Pancreas (tissue), 10 donors: ENCODE measurements around the gene RGS5. TPM values are rescaled to one million over a fixed set of nuclear protein-coding genes. Genes with fewer than 3 reads are reported as not detected.

Source experiments
- ATAC-seq, 4 donors: fragments of 200-7000 bp; cut with Tn5 transposase; one replicate each; pipeline versions ENCODE4 v1.8.0 to v1.9.1; 2020; ENCODE audit warnings: mild to moderate bottlenecking in 4 of 4, moderate library complexity in 4 of 4
- DNase-seq, 6 donors: peaks; one replicate each; pipeline ENCODE4 v3.0.0-alpha.2; 2020
- FAIRE-seq: peaks from 2 replicates; lab custom pipeline; 2012; peaks lifted over from hg19 to GRCh38; lab: Jason Lieb, UNC
- H3K27ac ChIP-seq, 4 donors: fragments of 200-600 bp; sonication (generic); 1 replicate in 3 of 4; 2 replicates in 1 of 4; pipeline versions ENCODE4 v1.5.0 to v1.8.0; 2020
- H3K27me3 ChIP-seq, 4 donors: fragments of 200-600 bp; one replicate each; pipeline ENCODE4 v1.8.0; 2021
- H3K36me3 ChIP-seq, 3 donors: fragments of 200-600 bp; sonication (generic) in 1 of 3; one replicate each; pipeline versions ENCODE4 v1.5.0 to v1.8.0; 2020 to 2021
- H3K4me1 ChIP-seq, 3 donors: fragments of 200-600 bp; one replicate each; pipeline ENCODE4 v1.8.0; 2021
- H3K4me3 ChIP-seq, 4 donors: fragments of 200-600 bp; sonication (generic) in 2 of 4; one replicate each; pipeline versions ENCODE4 v1.5.0 to v1.8.0; 2020 to 2021
- H3K9me3 ChIP-seq, 4 donors: fragments of 200-600 bp; one replicate each; pipeline ENCODE4 v1.8.0; 2021
- CTCF ChIP-seq, 4 donors: fragments of 200-600 bp; sonication (generic) in 3 of 4; IDR thresholded peaks; one replicate each; pipeline versions ENCODE4 v1.5.0 to v1.8.0; 2021; ENCODE audit warnings: antibody characterized with exemption in 4 of 4
- WGBS, 2 donors: extraction: QIAGEN DNeasy Blood & Tissue Kit; methylation state at CpG; one replicate each; pipeline ENCODE4 v1.1.7; 2013; 5-methylcytosine and 5-hydroxymethylcytosine counted together
- intact Hi-C, 3 donors: fragments of 100-400 bp; cut with DNase I; formaldehyde crosslinking; loops; one replicate each; pipeline versions ENCODE4 v1.11.1 to v1.14.2; 2022
- polyA plus RNA-seq, 2 donors: library from polyadenylated mRNA; stranded (reverse); fragments of 200-250 nt; gene quantifications; one replicate each; pipeline ENCODE4 v1.2.3, GENCODE V29; 2013
- total RNA-seq, 6 donors: library from RNA; stranded (reverse); fragmentation: NEBNext Ultra II Directional in 4 of 6; extraction: Animal tissue kit (Norgen Biotek cat#: 25700) in 4 of 6; gene quantifications; one replicate each; pipeline versions ENCODE4 v1.2.1 to v1.2.4, GENCODE V29; 2021 to 2023
- donor health status: healthy with polysubstance abuse.
- donor health status: DM: no; HTN: no; CAD: no; lungs with moderate emphysema.
- donor health status: DM: no; HTN: no; CAD: no.
- donor health status: control.
- donor health status: control.
- donor health status: Bipolar disorder and iron deficiency.
- donor health status: DM: yes; HTN: yes; CAD: no.
- donor health status: DM: no; HTN: no; CAD: no.
- donor health status: DM: no; HTN: no; CAD: no.
- donor health status: DM: yes; HTN: yes; CAD: no.

Gene RGS5
- total and polyA plus RNA-seq, 8 donors: 3.4 to 32.4 (median 16.5) TPM

- Histone ChIP-seq H3K9me3 (no peaks in the 10 kb centered on the region), H3K4me3 (no peak overlapping the region), H3K36me3 (no peaks in the 10 kb centered on the region), H3K27ac (no peak overlapping the region), H3K4me1 (no peaks in the 10 kb centered on the region), H3K27me3 (no peaks in the 10 kb centered on the region)
- TF ChIP-seq CTCF (IDR thresholded peaks at IDR 0.05): no peak
- ATAC-seq (no peak), FAIRE-seq (no peak), DNase-seq (no peak)
- WGBS, 2 donors: 93 to 95% methylated on average over 3 of the region's 3 CpGs
- intact Hi-C loops: no loop called here
These were observed 55.7 kb downstream of the RGS5 start for GRCh38 chr1:163147019-163147418.

- Histone ChIP-seq H3K4me1 (no peaks in the 10 kb centered on the region), H3K27me3 (no peaks in the 10 kb centered on the region), H3K36me3 (no peaks in the 10 kb centered on the region), H3K9me3 (no peaks in the 10 kb centered on the region), H3K4me3 (no peak overlapping the region), H3K27ac (no peak overlapping the region)
- no peak for ATAC-seq
- 98 to 100% methylated on average over 1 of the region's 1 CpG for WGBS, 2 donors
- no peak for TF ChIP-seq CTCF (IDR thresholded peaks at IDR 0.05)
- no peak for FAIRE-seq
- intact Hi-C loops: no loop called here
- no peak for DNase-seq
These were observed 57.3 kb downstream of the RGS5 start for GRCh38 chr1:163145435-163145834.

- no peak overlapping the region for H3K4me3 ChIP-seq
- no peak for DNase-seq
- no peaks in the 10 kb centered on the region for H3K4me1 ChIP-seq
- H3K36me3 ChIP-seq: no peaks in the 10 kb centered on the region
- H3K27me3 ChIP-seq: no peaks in the 10 kb centered on the region
- intact Hi-C loops: no loop called here
- no peaks in the 10 kb centered on the region for H3K9me3 ChIP-seq
- 54 to 78% methylated on average over 3 of the region's 3 CpGs for WGBS, 2 donors
- no peak for TF ChIP-seq CTCF (IDR thresholded peaks at IDR 0.05)
- no peak overlapping the region for H3K27ac ChIP-seq
- ATAC-seq: no peak
- FAIRE-seq: no peak
These were observed 58.3 kb downstream of the RGS5 start for GRCh38 chr1:163144418-163144817.

- no peak for TF ChIP-seq CTCF (IDR thresholded peaks at IDR 0.05)
- Histone ChIP-seq H3K9me3 (no peaks in the 10 kb centered on the region), H3K36me3 (no peaks in the 10 kb centered on the region), H3K4me3 (no peak overlapping the region), H3K27ac (no peak overlapping the region), H3K4me1 (no peaks in the 10 kb centered on the region), H3K27me3 (no peaks in the 10 kb centered on the region)
- 79 to 86% methylated on average over 2 of the region's 2 CpGs for WGBS, 2 donors
- intact Hi-C loops: no loop called here
- no peak for FAIRE-seq
- DNase-seq: no peak
- no peak for ATAC-seq
These were observed 60.6 kb downstream of the RGS5 start for GRCh38 chr1:163142152-163142551.

- no peak overlapping the region for H3K27ac ChIP-seq
- no peaks in the 10 kb centered on the region for H3K4me1 ChIP-seq
- FAIRE-seq (no peak), DNase-seq (no peak), ATAC-seq (no peak)
- intact Hi-C loops: no loop called here
- no peak for TF ChIP-seq CTCF (IDR thresholded peaks at IDR 0.05)
- H3K27me3 ChIP-seq: no peaks in the 10 kb centered on the region
- no peak overlapping the region for H3K4me3 ChIP-seq
- WGBS, 2 donors: 90 to 95% methylated on average over 1 of the region's 1 CpG
- H3K36me3 ChIP-seq: no peaks in the 10 kb centered on the region
- H3K9me3 ChIP-seq: no peaks in the 10 kb centered on the region
These were observed 61.2 kb downstream of the RGS5 start for GRCh38 chr1:163141556-163141955.
